ENCODE results near the gene TCHP. TPM values are rescaled to one million over a fixed set of nuclear protein-coding genes. Genes with fewer than 3 reads are reported as not detected.

Gene TCHP
- 4.4 and 7.7 TPM in 2 replicates for total RNA-seq

GRCh38 chr12:109899783-109900751 is at the start of gene TCHP:
Gene TCHP (plus strand): TSS chr12:109900274. CDS start chr12:109903027, 2,753 bp downstream.

GRCh38 chr12:109880043-109880931 is 19.8 kb upstream of the TCHP start, which contains the start of gene GLTP:
Gene GLTP (minus strand): TSS chr12:109880541. CDS start chr12:109880374, 167 bp downstream.

Other genes starting within 250 kb of the TCHP start
- 0.17 and 0.22 TPM in 2 replicates for gene FAM222A, start 186.4 kb upstream of the TCHP start, total RNA-seq
- gene TRPV4, start 66.9 kb upstream of the TCHP start, total RNA-seq, result 1.5 TPM in 2 replicates
- 46.8 and 48.0 TPM in 2 replicates for gene GLTP, start 19.7 kb upstream of the TCHP start, total RNA-seq
- 26.5 and 34.6 TPM in 2 replicates for gene GIT2, start 96.1 kb downstream of the TCHP start, total RNA-seq
- gene ANKRD13A, start 99.2 kb downstream of the TCHP start, total RNA-seq, result 52.6 and 54.3 TPM in 2 replicates
- gene C12orf76, start 148.2 kb downstream of the TCHP start, total RNA-seq, result 11.5 and 16.4 TPM in 2 replicates
- 6.7 and 9.5 TPM in 2 replicates for gene IFT81, start 224.1 kb downstream of the TCHP start, total RNA-seq

Measured in dermis lymphatic vessel endothelial cell (primary cell).